Endothelial cell of umbilical vein (primary cell): ENCODE results near the gene RPL3. TPM values are rescaled to one million over a fixed set of nuclear protein-coding genes. Genes with fewer than 3 reads are reported as not detected.

ENCODE experiments used
- BruUV-seq: library from RNA; stranded (reverse); fragments of 400-500 nt; replicated peaks from 2 replicates; lab custom pipeline; 2021; lab: Mats Ljungman, UMichigan
- CTCF ChIA-PET: fragments of 300-600, 350-600 bp; sonication (Branson Sonifier 250); formaldehyde crosslinking; loops from one replicate; lab custom pipeline; 2021; ENCODE audit warnings: antibody characterized with exemption, inconsistent platforms; lab: Charles Lee
- POLR2A ChIA-PET: fragments of 300-600, 350-600 bp; sonication (Branson Sonifier 250); formaldehyde crosslinking; loops from one replicate; lab custom pipeline; 2021; ENCODE audit warnings: antibody characterized with exemption, inconsistent platforms; lab: Charles Lee
- DNase-seq: peaks from one replicate; pipeline ENCODE4 v3.0.0-alpha.2; 2011; ENCODE audit warnings: low read depth, low spot score
- FAIRE-seq: peaks from 2 replicates; lab custom pipeline; 2011; peaks lifted over from hg19 to GRCh38; lab: Jason Lieb, UNC
- H2AFZ ChIP-seq: 2 replicates; pipeline ENCODE4 v1.6.0; 2012; ENCODE audit warnings: low read depth, low read length, control low read depth, inconsistent platforms
- H3K27ac ChIP-seq: 2 replicates; pipeline ENCODE4 v1.5.1; 2011; ENCODE audit warnings: low read depth, mild to moderate bottlenecking, control low read depth, low read length, moderate library complexity; ENCODE audit not compliant: insufficient read depth
- H3K27me3 ChIP-seq, 2 experiments: 2 replicates each; pipeline versions ENCODE4 v1.6.0 to v1.6.1; 2011; ENCODE audit warnings: low read length in 2 of 2, mixed read lengths in 1 of 2; ENCODE audit not compliant: control insufficient read depth in 2 of 2, insufficient read depth in 2 of 2
- H3K36me3 ChIP-seq, 2 experiments: 2 replicates in 1 of 2; 3 replicates in 1 of 2; pipeline ENCODE4 v1.5.1; 2011; ENCODE audit warnings: low read length in 2 of 2, mild to moderate bottlenecking in 1 of 2, moderate library complexity in 1 of 2; ENCODE audit not compliant: control insufficient read depth in 2 of 2, insufficient read depth in 2 of 2; ENCODE audit errors: extremely low read depth in 1 of 2
- H3K4me1 ChIP-seq: 3 replicates; pipeline ENCODE4 v1.5.1; 2011; ENCODE audit warnings: mild to moderate bottlenecking, low read length; ENCODE audit not compliant: control insufficient read depth, insufficient read depth; ENCODE audit errors: extremely low read depth
- H3K4me2 ChIP-seq: 2 replicates; pipeline ENCODE4 v1.6.1; 2011; ENCODE audit warnings: low read length, control low read depth, mixed read lengths; ENCODE audit not compliant: insufficient read depth
- H3K4me3 ChIP-seq, 3 experiments: fragments of 200-600 bp in 1 of 3; sonication (generic), shearing (Covaris generic) in 1 of 3; replicated peaks in 1 of 3; 2 replicates each; pipeline ENCODE4 v1.5.1; 2011 to 2016; ENCODE audit warnings: control low read depth in 3 of 3, low read length in 3 of 3, mild to moderate bottlenecking in 2 of 3, inconsistent platforms in 1 of 3, low read depth in 1 of 3, moderate library complexity in 1 of 3; ENCODE audit not compliant: insufficient read depth in 1 of 3
- H3K79me2 ChIP-seq: 2 replicates; pipeline ENCODE4 v1.6.0; 2012; ENCODE audit warnings: low read length, inconsistent platforms; ENCODE audit not compliant: control insufficient read depth, insufficient read depth
- H3K9ac ChIP-seq: replicated peaks from 2 replicates; pipeline ENCODE3; 2011; ENCODE audit warnings: low read length, control low read depth; ENCODE audit not compliant: insufficient read depth; ENCODE audit errors: extremely low read depth
- H3K9me1 ChIP-seq: replicated peaks from 3 replicates; pipeline ENCODE4 v1.6.0; 2011; ENCODE audit warnings: mild to moderate bottlenecking, low read length; ENCODE audit not compliant: control insufficient read depth, insufficient read depth; ENCODE audit errors: extremely low read depth
- H3K9me3 ChIP-seq: replicated peaks from 2 replicates; pipeline ENCODE4 v1.5.1; 2012; ENCODE audit warnings: low read length, inconsistent platforms; ENCODE audit not compliant: control insufficient read depth, insufficient read depth
- H4K20me1 ChIP-seq: replicated peaks from 2 replicates; pipeline ENCODE3; 2011; ENCODE audit warnings: mild to moderate bottlenecking, low read length; ENCODE audit not compliant: control insufficient read depth, insufficient read depth; ENCODE audit errors: extremely low read depth
- CTCF ChIP-seq, 2 donors: IDR thresholded peaks; 1 replicate in 1 of 2; 2 replicates in 1 of 2; pipeline ENCODE4 v1.5.1; 2011; ENCODE audit warnings: low read length in 2 of 2, mild to moderate bottlenecking in 2 of 2, moderate library complexity in 2 of 2, control low read depth in 1 of 2, inconsistent platforms in 1 of 2, low read depth in 1 of 2; ENCODE audit not compliant: insufficient read depth in 1 of 2; ENCODE audit errors: extremely low read depth in 1 of 2
- EZH2 ChIP-seq: IDR thresholded peaks from 2 replicates; pipeline ENCODE4 v1.6.1; 2012; ENCODE audit warnings: borderline replicate concordance, low read depth, mild to moderate bottlenecking, moderate library complexity, low read length, inconsistent platforms; ENCODE audit not compliant: severe bottlenecking
- FOS ChIP-seq: IDR thresholded peaks from 2 replicates; pipeline ENCODE4 v1.6.1; 2011; ENCODE audit warnings: mild to moderate bottlenecking, low read length, moderate library complexity, borderline replicate concordance; ENCODE audit not compliant: insufficient read depth
- GATA2 ChIP-seq: IDR thresholded peaks from 2 replicates; pipeline ENCODE4 v1.7.0; 2011; ENCODE audit warnings: low read depth, mild to moderate bottlenecking, moderate library complexity, mixed read lengths, low read length; ENCODE audit not compliant: insufficient read length, insufficient read depth
- MAX ChIP-seq: IDR thresholded peaks from 2 replicates; pipeline ENCODE4 v1.6.1; 2011; ENCODE audit not compliant: insufficient read depth, insufficient read length
- MYC ChIP-seq: IDR thresholded peaks from one replicate; pipeline ENCODE4 v1.6.1; 2011; ENCODE audit warnings: mild to moderate bottlenecking, low read depth, low read length
- POLR2A ChIP-seq: IDR thresholded peaks from 2 replicates; pipeline ENCODE4 v1.6.1; 2012; ENCODE audit warnings: low read depth, mild to moderate bottlenecking, control low read depth, low read length
- dilution Hi-C: fragments of 300-500 bp; cut with MboI; formaldehyde crosslinking; loops from one replicate; pipeline ENCODE4 v1.15.0; 2019; ENCODE audit warnings: low sequenced_read_pairs; ENCODE audit not compliant: extremely low pct_ligation_motif_present
- intact Hi-C: fragments of 100-400 bp; cut with micrococcal nuclease; formaldehyde crosslinking; loops from one replicate; pipeline ENCODE4 v1.10.0; 2022
- polyA plus RNA-seq, 4 experiments: library from polyadenylated mRNA; depleted of rRNA in 3 of 4; stranded (reverse) in 3 of 4; unstranded in 1 of 4; fragments of >200 nt; gene quantifications; 2 replicates each; pipeline versions ENCODE4 v1.2.1 to v1.2.3, GENCODE V29; 2011 to 2012; ENCODE audit warnings: missing spikeins in 1 of 4
- total RNA-seq: library from RNA; stranded (reverse); gene quantifications from 2 replicates; pipeline ENCODE4 v1.2.3, GENCODE V29; 2021

Gene RPL3
- total and polyA plus RNA-seq, 2 donors (not counting 3 experiments of a cell fraction or from before 2014, with no cell fraction given) = 1,954 to 4,065 TPM

- no peaks in the 10 kb centered on the region for H4K20me1 ChIP-seq
- H3K4me1 ChIP-seq = peaks cover 18% of the 10 kb centered on the region
- H3K79me2 ChIP-seq = no peaks in the 10 kb centered on the region
- intact Hi-C loops (no loop called here), dilution Hi-C loops (no loop called here)
- no peak overlapping the region for H2AFZ ChIP-seq
- H3K27me3 ChIP-seq = no peaks in the 10 kb centered on the region
- H3K9me1 ChIP-seq = no peaks in the 10 kb centered on the region
- H3K9me3 ChIP-seq = no peaks in the 10 kb centered on the region
- H3K4me2 ChIP-seq = no peak overlapping the region
- no peak for FAIRE-seq
- POLR2A ChIA-PET = no interaction called here
- no peak overlapping the region for H3K27ac ChIP-seq
- TF ChIP-seq POLR2A (no peak), GATA2 (no peak)
- no TSS peak for BruUV-seq
- H3K4me3 ChIP-seq = no peak overlapping the region
- no peaks in the 10 kb centered on the region for H3K36me3 ChIP-seq
- DNase-seq = no peak
- H3K9ac ChIP-seq = no peak overlapping the region
- CTCF ChIA-PET = no interaction called here
These were observed 42.8 kb downstream of the RPL3 start for GRCh38 chr22:39276440-39277141.

- BruUV-seq = no TSS peak
- Histone ChIP-seq H3K4me3 (no peak overlapping the region), H3K9ac (no peak overlapping the region), H3K4me1 (peaks cover 13% of the 10 kb centered on the region), H3K9me1 (no peaks in the 10 kb centered on the region), H3K4me2 (no peak overlapping the region), H3K27ac (no peak overlapping the region), H3K9me3 (no peaks in the 10 kb centered on the region), H3K79me2 (no peaks in the 10 kb centered on the region), H3K36me3 (no peaks in the 10 kb centered on the region), H4K20me1 (no peaks in the 10 kb centered on the region), H3K27me3 (no peaks in the 10 kb centered on the region), H2AFZ (no peak overlapping the region)
- dilution Hi-C loops (no loop called here), intact Hi-C loops (no loop called here)
- DNase-seq (no peak), FAIRE-seq (no peak)
- no peak for TF ChIP-seq MYC
- no peak for TF ChIP-seq GATA2
- TF ChIP-seq MAX = no peak
- no peak for TF ChIP-seq EZH2
- no peak for TF ChIP-seq CTCF (IDR thresholded peaks at IDR 0.05; ENCODE audit: extremely low read depth in 1 of 2, insufficient read depth in 1 of 2, low read depth in 1 of 2, low read length in 2 of 2)
- no peak for TF ChIP-seq FOS
- ChIA-PET CTCF (interaction anchor here (1.8 kb wide), 1 partner anchor 7 kb away, joined by 6 read pairs; no protein-coding TSS in a partner anchor), POLR2A (no interaction called here)
These were observed 43.5 kb downstream of the RPL3 start for GRCh38 chr22:39275814-39276439.
